NAMALWA (cell line): ENCODE measurements around the gene PES1.
"Not testable (repeated sequence)": the region's sequence is repeated elsewhere in the genome, so short reads cannot be mapped to it uniquely, and the experiment has no call there.

Experiments
- DNase-seq: peaks from one replicate; pipeline ENCODE4 v3.0.0-alpha.2; 2015; ENCODE audit warnings: low spot score

Gene PES1

GRCh38 chr22:30609260-30610185 lies 17.8 kb upstream of the PES1 start:
- DNase-seq = peak; percentile 25

DNA sequence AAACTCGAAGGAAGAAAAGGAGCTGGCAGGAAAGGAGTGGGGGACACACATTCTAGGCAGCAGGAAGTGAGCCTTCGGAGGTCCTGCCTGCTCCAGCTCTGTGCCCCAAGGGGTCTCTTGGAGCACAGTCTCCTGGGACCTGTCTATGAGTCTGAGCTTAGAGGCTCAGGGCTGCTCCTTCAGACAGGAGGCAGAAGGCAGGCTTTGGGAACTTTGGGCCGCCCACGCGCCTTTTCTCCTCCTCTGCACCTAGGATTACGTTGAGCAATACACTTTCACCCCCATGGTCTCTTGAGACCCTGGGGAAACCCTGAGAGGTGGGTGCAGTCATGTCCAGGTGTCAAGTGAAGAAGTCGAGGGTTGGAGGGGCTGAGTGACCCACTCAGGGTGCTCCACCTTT lies 16.2 kb upstream of the PES1 start:
- DNase-seq = no peak

GRCh38 chr22:30607300-30607930 lies 15.7 kb upstream of the PES1 start:
- no peak for DNase-seq

GRCh38 chr22:30606455-30607299 lies 15.0 kb upstream of the PES1 start, which contains the start of gene TCN2:
TCN2 (plus strand) TSS chr22:30607174; CDS start chr22:30607332, 158 bp downstream.
- DNase-seq = peak; percentile 51

DNA sequence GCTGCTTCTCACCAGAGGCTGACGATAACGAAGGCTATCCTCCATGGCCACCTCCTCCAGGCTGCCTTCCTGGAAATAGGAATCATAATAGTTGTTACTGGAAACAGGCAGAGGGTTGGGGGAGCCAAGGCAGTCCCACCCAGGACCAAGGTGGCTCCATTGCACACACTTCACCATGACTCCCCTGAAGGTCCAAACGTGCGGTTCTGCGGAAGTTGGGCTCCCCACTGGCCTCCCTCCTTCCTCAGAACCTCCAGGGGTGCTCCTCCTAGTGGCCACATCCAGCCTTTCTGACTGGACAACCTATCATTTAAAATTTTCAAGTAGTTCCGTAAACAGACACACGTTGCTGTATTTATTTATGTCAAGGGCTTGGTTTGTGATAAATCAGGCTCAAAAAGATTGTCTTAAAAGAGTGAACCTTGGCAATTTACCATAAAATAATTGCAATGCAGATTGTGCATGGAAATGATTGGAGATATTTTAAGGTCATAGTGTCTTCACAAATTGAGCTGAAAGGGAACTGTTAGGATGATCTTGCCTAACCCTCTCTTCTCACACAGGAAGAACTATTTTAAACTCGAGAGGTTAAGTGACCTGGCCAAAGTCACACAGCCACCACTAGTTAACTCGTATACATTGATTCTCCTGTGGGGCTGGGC lies 13.9 kb upstream of the PES1 start:
- DNase-seq = peak; percentile 74

DNA sequence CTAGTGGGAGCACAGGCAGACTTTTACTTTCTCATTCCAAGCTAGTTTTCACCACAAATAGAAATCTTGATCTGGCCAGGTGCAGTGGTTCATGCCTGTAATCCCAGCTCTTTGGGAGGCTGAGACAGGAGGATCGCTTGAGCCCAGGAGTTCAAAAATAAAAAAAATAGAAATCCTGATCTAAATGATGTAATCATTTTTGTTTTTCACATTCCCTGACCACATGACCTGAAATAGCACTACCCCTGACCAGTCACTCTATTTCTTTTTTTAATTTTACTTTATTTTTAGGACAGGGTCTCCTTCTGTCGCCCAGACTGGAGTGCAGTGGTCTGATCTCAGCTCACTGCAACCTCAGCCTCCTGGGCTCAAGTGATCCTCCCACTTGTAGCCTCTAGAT lies 13.0 kb upstream of the PES1 start:
- DNase-seq = no peak

DNA sequence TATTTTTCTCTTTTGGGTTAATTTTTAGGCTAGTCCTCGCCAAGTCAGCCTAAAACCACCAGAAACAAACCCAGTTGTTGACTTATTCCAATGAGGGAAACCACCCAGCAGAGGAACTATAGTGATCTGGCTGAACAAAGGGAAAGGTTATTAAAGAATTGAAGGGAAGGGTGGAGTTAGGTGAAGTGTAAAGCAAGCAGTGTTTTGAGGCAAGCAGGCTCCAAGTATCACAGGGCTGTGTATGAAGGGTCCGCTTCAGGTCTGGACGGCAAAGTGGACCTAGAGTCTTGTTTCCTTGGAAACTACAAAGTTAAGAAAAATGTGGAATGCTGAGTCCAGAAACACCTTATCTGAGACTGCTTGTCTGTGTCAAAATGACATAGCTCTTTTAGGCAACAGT lies 12.1 kb upstream of the PES1 start:
- no peak for DNase-seq

DNA sequence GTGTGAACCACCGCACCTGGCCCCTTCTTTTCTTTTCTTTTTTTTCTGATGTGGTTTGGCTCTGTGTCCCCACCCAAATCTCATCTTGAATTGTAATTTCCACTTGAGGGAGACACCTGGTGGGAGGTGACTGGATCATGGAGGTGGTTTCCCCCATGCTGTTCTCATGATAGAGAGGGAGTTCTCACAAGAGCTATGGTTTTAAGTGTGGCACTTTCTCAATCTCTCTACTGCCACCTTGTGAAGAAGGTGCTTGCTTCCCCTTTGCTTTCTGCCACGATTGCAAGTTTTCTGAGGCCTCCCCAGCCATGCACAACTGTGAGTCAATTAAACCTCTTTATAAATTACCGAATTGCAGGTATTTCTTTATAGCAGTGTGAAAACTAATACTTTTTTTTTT lies 10.3 kb upstream of the PES1 start:
- peak; percentile 76 for DNase-seq

GRCh38 chr22:30601464-30601863 lies 9.8 kb upstream of the PES1 start:
- DNase-seq = no peak

DNA sequence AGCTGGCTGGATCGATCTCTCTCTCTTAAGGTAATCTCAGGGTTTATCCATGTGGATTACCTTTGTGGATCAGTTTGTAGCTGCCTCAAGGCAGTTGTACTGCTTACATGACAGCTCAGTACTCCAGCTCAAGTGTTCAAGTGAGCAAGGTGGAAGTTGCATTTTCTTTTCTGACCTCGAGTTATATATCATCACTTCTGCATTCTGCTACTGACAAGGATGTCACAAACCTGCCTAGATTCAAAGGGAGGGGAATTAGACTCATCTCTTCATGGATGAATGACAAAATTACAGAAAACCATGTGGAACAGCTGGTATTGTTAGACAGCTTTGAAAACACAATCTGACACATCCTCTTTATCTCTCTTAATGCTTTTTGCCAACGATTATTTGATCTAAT lies 9.2 kb upstream of the PES1 start:
- DNase-seq = no peak

- DNase-seq = no peak
These were observed 7.3 kb upstream of the PES1 start for GRCh38 chr22:30598986-30599385.

DNA sequence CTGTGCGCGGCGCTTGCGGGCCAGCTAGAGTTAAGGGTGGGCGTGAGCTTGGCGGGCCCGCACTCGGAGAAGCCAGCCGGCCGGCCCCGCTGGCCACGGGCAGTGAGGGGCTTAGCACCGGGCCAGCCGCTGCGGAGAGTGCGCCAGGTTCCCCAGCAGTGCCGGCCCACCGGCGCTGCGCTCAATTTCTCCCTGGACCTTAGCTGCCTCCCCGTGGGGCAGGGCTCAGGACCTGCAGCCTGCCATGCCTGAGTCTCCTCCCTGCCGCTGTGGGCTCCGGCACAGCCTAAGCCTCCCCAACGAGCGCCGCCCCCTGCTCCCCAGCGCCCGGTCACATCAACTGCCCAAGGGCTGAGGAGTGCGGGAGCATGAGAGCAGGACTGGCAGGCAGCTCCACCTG lies 5.2 kb upstream of the PES1 start:
- no peak for DNase-seq

DNA sequence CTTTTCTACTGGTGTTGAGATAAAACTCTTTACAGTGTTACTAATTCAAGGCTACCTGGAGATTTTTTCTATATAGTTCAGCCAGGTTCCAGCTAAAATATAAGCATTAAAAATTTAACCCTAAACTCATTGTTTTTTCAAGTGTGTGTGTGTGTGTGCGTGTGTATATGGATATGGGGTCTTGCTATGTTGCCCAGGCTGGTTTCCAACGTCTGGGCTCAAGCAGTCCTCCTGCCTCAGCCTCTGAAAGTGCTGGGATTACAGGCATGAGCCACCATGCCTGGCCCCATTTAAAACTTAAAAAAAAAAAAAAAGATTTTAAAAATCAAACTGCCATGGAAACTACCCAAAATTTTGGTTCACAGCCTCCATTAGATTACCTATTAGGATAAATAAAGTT lies 4.5 kb upstream of the PES1 start:
- DNase-seq = no peak

- DNase-seq = not testable (repeated sequence)
These were observed 627 bp upstream of the PES1 start for GRCh38 chr22:30592360-30592713.

GRCh38 chr22:30591191-30591587 lies 521 bp downstream of the PES1 start:
- DNase-seq = peak; percentile 43

GRCh38 chr22:30586414-30586813 lies 5.3 kb downstream of the PES1 start:
- DNase-seq = no peak

DNA sequence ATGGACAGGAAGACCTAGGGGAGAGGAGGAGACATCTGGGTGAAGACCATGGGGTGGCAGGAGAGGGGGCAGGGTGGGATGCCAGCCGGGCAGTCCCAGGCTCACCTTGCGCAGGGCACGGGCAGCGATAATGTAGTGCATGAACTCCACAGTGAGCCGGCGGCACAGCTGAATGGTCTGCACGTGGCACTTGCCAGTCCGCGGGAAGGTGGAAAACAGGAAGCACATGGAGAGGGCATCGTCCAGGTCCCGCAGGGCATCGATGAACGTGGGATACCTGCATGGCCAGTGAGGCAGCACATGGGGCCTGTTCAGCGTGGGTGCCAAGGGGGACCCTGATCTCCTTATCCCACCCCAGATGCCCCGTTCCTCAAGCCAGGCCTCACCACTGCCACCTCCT lies 7.3 kb downstream of the PES1 start:
- DNase-seq = no peak

GRCh38 chr22:30582788-30583545 lies 8.7 kb downstream of the PES1 start:
- no peak for DNase-seq

DNA sequence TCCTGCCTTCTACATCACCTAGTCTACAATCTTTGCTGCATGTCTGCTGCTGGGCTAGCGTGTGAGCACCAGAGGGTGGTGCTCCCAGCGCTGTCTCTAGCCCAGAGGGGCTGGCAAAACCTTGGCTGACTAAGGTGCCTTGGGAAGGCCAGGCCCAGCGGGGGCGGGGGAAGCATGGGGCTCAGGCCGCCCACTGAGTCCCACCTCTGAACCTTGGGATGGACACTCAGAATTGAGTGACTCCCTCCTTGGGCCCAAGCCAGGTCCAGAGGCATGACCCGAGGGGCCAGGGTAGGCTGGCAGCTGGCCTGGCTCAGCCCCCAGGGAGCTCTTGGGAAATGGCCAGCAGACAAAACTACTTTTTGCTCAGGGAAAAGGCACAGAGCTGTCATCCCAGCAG lies 9.7 kb downstream of the PES1 start:
- DNase-seq = no peak

GRCh38 chr22:30580896-30581295 lies 10.8 kb downstream of the PES1 start:
- DNase-seq = no peak

DNA sequence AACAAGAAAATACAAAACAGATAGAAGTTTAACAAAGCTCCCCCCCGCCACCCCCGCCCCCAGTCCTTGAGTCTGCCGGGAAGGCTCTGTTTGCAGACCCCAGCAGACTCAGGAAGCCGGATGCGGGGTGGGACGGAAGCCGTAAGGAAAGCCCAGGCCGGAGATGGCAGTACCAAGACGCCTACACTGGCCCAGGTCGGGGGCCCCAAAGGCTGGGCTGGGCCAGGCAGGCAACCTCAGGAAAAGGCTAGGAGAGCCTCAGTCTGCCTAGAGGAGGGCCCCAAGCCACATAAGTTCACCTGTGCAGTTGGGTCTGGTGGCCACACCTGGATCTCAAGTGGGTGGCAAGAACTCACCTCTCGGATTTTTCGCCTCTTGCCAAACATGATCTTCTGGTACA lies 13.2 kb downstream of the PES1 start:
- no peak for DNase-seq
